GM19351 (cell line): Measurements from ENCODE around the gene EPHA4.
A peak's percentile ranks its signal among the peaks of the same experiment; 100 is the strongest.

Source experiments
- ATAC-seq: cut with Tn5 transposase; IDR thresholded peaks from one replicate; pipeline ENCODE4 v1.9.1; 2021; ENCODE audit warnings: mild to moderate bottlenecking, moderate library complexity; ENCODE audit not compliant: unreplicated experiment

The EPHA4 gene

GRCh38 chr2:221572821-221573429 is 821 bp upstream of the EPHA4 start:
- ATAC-seq, result peak; percentile 23

DNA sequence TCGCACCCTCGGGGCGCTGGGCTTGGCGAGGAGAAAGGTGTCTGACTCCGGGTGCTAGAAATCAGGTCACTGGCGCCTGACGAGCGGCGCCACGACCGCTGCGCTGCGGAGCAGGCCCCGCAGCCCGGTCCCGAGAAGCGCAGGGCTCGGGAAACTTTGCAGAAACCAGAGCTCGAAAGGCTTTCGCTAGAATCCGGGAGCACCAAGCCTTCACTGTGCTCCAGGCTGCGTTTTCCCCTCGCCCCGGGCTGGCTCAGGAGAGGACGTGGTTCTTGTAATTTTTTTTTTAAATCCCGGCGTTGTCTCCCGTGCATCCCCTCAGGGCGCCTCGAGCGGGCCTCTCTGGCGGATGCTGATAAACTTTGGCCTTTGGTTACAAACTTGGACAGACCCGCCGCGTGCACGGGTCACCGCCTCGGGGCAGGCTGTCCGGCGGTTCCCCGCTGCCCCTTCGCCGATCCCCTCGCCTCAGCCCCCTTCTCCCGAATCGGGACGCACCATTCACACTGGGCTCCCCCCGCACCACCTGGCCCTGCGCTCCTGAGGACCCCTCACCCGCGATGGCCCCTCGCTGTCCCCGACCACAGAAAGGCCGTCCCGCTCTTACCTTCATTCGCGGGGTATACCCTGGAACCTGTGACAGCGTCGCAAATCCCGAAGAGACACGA is 419 bp downstream of the EPHA4 start:
- ATAC-seq, result peak; percentile 8

- no peak for ATAC-seq
These were observed 1.0 kb downstream of the EPHA4 start for GRCh38 chr2:221571025-221571550.

DNA sequence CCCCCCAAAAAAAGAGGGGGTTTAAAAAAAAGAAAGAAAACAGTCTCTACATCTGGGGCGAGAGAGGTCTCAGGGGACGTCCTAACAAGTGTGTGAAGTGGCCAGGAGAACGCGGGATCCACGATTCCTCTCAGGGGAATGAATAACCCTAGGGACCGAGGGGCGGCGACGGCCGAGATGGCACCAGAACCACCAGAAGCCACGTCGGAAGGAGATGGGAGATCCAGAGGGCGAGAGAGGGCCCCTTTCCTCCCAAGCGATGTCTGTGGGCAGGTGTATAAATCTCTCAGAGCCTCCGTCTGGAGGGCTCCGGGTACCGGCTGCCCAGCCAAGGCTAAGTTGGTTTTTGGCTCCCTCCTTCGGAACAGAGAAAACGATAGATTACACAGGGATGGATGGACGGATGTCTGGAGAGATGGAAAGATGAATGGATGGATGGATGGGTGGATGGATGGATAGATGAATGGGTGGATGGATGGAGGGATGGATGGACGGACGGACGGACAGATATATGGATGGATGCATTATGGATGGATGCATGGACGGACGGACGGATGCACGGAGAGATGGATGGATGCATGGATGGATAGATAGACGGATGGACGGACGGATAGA is 1.7 kb downstream of the EPHA4 start:
- ATAC-seq, result no peak

- no peak for ATAC-seq
These were observed 2.2 kb downstream of the EPHA4 start for GRCh38 chr2:221569871-221570270.

GRCh38 chr2:221569425-221569845 is 2.7 kb downstream of the EPHA4 start:
- ATAC-seq, result no peak

DNA sequence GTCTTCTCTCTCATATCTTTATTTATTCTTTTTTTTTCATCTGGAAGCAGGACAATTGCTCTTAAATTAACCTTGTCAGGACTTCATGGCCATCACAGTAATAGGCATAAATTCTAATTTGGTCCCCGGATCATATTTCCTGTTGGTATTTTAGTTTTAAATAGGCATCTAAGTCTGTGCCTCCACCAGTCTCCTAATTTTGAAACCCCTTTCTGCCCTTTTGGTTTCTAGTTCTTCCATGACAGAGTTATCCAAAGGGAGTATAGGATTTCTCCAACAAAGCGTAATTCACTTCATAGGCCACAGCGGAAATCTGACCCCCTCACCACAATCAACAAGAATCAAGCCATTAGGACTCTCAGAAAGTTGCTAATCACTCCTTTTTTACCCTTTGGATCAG is 3.8 kb downstream of the EPHA4 start:
- ATAC-seq, result no peak

DNA sequence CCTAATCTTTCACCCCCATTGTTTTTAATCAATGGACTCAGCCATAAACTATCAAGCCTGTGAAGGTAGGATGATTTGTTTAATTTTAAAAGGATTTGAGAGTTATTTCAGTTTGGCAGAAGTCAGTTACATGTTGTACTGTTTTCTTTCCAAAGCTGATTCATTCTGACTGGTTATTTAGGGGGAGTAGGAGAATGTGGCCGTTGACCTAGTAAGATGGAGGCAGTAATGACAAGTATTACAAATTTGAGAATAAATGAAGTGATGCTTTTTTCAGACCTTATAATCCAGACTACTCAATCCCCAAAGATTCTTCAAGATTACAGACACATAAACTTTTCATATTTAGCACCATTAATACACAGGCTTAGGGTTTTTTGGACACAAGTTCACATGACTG is 4.3 kb downstream of the EPHA4 start:
- no peak for ATAC-seq

- no peak for ATAC-seq
These were observed 4.8 kb downstream of the EPHA4 start for GRCh38 chr2:221567231-221567760.

DNA sequence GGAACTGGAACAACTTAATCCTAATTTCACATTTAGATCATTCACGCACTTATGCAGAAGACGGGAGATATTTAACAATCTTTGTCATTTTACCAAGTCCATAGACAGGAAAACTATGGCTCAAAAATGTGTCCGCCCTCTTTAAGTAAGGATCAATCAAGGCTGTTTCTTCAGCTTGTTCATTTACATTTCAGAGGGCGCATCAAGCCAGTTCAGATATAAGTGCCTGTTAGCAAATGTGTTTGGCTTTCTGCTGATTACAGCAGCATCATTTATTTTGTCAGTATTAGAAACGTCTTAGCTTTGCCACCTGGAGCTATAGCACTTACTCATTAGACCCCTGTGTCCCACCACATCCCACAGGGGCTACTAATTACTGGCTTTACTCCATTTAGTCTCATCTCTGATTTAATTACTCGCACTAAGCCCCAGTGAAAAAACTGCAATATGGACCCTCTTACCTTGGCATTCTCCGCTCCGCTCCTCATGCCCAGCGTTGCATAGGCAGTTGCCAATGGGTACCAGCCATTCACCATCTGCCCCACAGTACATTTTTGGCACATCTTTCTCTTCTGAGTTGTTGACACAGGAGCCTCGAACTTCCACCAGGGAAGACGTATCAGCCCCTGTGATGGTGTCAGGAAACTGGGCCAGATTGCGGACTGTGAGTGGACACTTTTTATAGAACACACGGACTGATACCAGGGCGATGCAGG is 8.7 kb downstream of the EPHA4 start:
- no peak for ATAC-seq

DNA sequence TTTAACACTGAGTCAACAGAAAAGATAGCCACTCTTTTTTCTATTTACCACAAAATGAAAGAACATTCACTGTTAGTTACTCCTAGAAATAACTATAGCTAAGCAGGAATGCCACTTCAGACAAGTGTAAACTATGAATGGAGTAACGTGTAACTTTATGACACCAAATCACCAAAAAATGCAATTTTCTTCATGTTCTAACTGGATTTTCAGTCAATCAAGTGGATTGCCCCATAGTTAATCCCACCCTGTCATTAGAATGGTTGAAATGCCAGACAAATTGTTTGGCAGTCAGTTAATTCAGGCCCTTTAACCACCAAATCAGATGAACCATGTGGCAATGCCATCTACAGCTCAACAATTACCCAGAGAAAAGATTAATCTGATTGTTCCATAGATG is 9.9 kb downstream of the EPHA4 start:
- ATAC-seq, result no peak

DNA sequence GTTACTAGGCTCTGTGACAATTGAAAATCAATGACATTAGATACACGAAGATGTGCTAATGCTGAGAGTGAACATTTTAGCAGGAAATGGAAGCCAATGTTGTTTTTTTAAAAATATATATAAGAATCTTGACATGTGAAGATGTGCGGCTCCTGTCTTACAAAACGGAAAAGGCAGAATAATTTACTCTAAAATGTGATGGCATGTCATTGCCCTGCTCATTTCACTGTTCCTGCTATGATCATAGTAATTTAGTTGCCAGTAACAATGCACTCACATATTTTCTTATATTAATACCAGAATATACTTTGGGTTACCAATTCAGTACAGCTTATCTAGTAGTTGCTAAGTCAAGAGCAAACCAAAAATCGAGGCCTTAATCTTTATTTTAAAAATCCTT is 10.3 kb downstream of the EPHA4 start:
- ATAC-seq, result no peak

- ATAC-seq, result no peak
These were observed 12.1 kb downstream of the EPHA4 start for GRCh38 chr2:221559991-221560390.

- ATAC-seq, result no peak
These were observed 14.0 kb downstream of the EPHA4 start for GRCh38 chr2:221558107-221558506.

DNA sequence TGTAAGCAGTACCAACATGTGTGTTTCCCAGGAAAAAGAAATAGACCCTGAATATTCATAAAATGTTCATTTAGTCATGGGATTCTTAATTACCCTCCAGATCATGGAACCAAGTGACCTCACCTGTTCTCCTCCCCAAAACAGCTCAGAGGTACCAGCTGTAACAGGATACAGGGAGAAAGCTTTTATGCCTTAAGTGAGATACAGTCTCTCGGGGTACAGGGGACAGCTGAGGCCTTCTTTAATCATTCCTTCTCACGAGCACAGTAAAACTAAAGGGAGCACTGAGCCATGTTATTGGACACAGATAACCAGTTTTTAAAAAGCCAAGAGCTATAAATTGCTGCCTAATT is 16.6 kb downstream of the EPHA4 start:
- ATAC-seq, result peak; percentile 39

- peak; percentile 99 for ATAC-seq
These were observed 17.2 kb downstream of the EPHA4 start for GRCh38 chr2:221554769-221555493.

GRCh38 chr2:221553333-221553732 is 18.8 kb downstream of the EPHA4 start:
- ATAC-seq, result no peak

GRCh38 chr2:221552291-221552690 is 19.8 kb downstream of the EPHA4 start:
- ATAC-seq, result no peak

- no peak for ATAC-seq
These were observed 20.2 kb downstream of the EPHA4 start for GRCh38 chr2:221551864-221552263.

- peak; percentile 87 for ATAC-seq
These were observed 23.0 kb downstream of the EPHA4 start for GRCh38 chr2:221549143-221549542.
